ENCODE measurements around the gene BCL11A. TPM values are rescaled to one million over a fixed set of nuclear protein-coding genes. Genes with fewer than 3 reads are reported as not detected.

The BCL11A gene
- total and polyA plus RNA-seq, 2 of the 13 experiments (the other 11 are each of a cell fraction or from before 2014, with no cell fraction given), result not detected

GRCh38 chr2:60530660-60531281 lies 22.7 kb downstream of the BCL11A start (continued):
- TF ChIP-seq CREM (IDR thresholded peaks at IDR 0.05) (0 out of 2 replicates have a peak, but pooled peaks have one; percentile 27), CREM (CRISPR knock-in tag; IDR thresholded peaks at IDR 0.05) (no peak), ZNF180 (CRISPR knock-in tag; IDR thresholded peaks at IDR 0.05; ENCODE audit: borderline replicate concordance, low read depth) (no peak), SAP130 (CRISPR knock-in tag; IDR thresholded peaks at IDR 0.05; ENCODE audit: low read depth) (peak; percentile 28; the same call in 1 of the 2 replicates), MED8 (CRISPR knock-in tag; IDR thresholded peaks at IDR 0.05; ENCODE audit: insufficient replicate concordance) (no peak), ZNF577 (CRISPR knock-in tag; IDR thresholded peaks at IDR 0.05; ENCODE audit: borderline replicate concordance, low read depth) (no peak), ZNF605 (CRISPR knock-in tag; IDR thresholded peaks at IDR 0.05) (0 out of 2 replicates have a peak, but pooled peaks have one; percentile 19), SALL1 (CRISPR knock-in tag; IDR thresholded peaks at IDR 0.05) (peak; percentile 50), CREBL2 (CRISPR knock-in tag; IDR thresholded peaks at IDR 0.05; ENCODE audit: borderline replicate concordance) (no peak), EZH2 (conservative IDR thresholded peaks at IDR 0.05; ENCODE audit: low read depth, low read length) (0 out of 2 replicates have a peak, but pooled peaks have one; percentile 33), RXRB (CRISPR knock-in tag; IDR thresholded peaks at IDR 0.05; ENCODE audit: borderline replicate concordance) (0 out of 2 replicates have a peak, but pooled peaks have one; percentile 7), NFIC (IDR thresholded peaks at IDR 0.05; ENCODE audit: low read length) (peak; percentile 80; the same call in 1 of the 2 replicates), CCDC6 (CRISPR knock-in tag; IDR thresholded peaks at IDR 0.05) (no peak), BATF2 (CRISPR knock-in tag; IDR thresholded peaks at IDR 0.05) (no peak), RNF2 (conservative IDR thresholded peaks at IDR 0.05; ENCODE audit: low read depth) (peak; percentile 47; the same call in 1 of the 2 replicates), POGZ (CRISPR knock-in tag; IDR thresholded peaks at IDR 0.05) (no peak), TGIF2 (CRISPR knock-in tag; IDR thresholded peaks at IDR 0.05) (no peak), ARID5B (CRISPR knock-in tag; IDR thresholded peaks at IDR 0.05) (peak; percentile 79), ZEB1 (IDR thresholded peaks at IDR 0.05; ENCODE audit: insufficient replicate concordance, low read depth) (no peak), ZNF331 (CRISPR knock-in tag; IDR thresholded peaks at IDR 0.05) (no peak), PAXIP1 (CRISPR knock-in tag; conservative IDR thresholded peaks at IDR 0.05) (peak; percentile 51; the same call in 1 of the 2 replicates), SKI (IDR thresholded peaks at IDR 0.05; ENCODE audit: partially characterized antibody) (peak; percentile 49), KLF16 (CRISPR knock-in tag; IDR thresholded peaks at IDR 0.05) (peak in 1 of 2 experiments; percentile 25; a peak in 1 of 4 replicates)

Measured in HepG2 (cell line).